Occipital lobe (tissue), 2 donors: Measurements from ENCODE around the gene ETV3L. TPM values are rescaled to one million over a fixed set of nuclear protein-coding genes. Genes with fewer than 3 reads are reported as not detected.

Source experiments
- DNase-seq: peaks from one replicate; lab custom pipeline; 2025; lab: John Stamatoyannopoulos, UW
- total RNA-seq: library from RNA; depleted of rRNA; stranded (reverse); fragments of >200 nt; gene quantifications from one replicate; pipeline ENCODE4 v1.2.3, GENCODE V29; 2014

The ETV3L gene
- total RNA-seq, 1 donor from 2014 or later, result not detected

- DNase-seq, result no peak
Measured at GRCh38 chr1:157132111-157132510, 32.5 kb upstream of the ETV3L start.

GRCh38 chr1:157131281-157131680 is 31.7 kb upstream of the ETV3L start:
- no peak for DNase-seq

DNA sequence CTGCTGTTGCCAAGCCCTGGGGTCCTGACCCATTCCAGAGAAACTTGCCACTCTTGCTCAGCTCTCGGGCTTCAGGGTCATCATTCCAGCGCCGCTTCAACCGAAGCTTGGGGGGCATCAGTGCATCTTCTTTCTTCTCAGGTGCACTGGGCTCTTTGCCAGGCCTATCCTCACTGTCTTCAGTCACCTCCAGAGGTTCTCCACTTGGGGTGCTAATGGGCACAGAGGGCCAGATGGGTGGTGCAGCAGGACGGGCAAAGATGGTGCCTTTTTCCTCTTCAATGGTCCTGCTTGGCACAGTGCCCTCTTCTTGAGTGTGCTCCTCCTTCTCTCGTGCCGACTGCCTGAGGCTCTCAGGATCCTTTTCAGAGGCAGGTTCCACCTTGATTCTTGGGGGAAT is 25.2 kb upstream of the ETV3L start:
- DNase-seq, result no peak

DNA sequence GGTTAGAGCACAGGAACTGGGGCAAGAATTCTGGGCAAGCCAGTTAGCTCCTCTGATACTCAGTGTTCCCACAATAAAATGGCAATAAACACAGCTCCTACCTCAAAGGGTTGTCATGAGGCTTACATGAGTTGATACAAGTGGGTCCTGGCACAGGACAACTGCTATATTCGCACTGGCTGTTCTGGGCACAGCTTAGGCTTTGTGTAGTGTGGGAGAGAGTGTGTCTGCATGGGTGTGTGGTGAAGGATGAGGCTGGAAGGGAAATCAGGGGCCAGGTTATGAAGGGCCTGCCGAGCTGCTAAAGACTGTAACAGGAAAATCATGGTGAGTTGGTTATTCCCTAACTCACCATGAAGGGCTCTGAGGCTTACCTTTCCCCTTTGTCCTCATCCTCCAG is 19.8 kb upstream of the ETV3L start:
- DNase-seq, result no peak

GRCh38 chr1:157119008-157119407 is 19.4 kb upstream of the ETV3L start:
- DNase-seq, result no peak

DNA sequence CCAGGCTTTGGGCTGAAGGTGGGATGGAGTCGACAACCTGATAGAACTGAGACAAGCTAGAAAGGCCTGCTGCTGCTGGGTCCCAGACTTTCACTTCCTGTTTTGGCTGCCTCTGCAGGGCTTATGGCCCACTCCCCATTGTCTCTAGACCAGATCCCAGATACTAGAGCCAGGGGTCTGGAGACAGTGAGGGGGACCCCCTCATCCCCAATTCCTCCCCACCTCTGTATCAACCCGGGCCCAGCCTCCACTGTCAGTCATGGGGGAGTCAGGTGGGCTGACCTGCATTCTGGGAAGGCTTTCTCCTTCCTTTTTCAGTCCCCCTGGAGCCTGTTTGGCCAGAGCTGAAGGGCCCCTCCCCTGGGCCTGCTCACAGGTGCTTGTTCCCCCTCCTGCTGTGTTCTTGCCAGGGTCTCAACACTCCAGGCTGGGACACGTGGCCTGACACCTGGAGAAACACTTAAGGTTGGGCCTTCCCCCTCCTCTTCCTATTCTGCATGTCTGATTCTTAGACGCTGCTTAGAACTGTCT is 18.0 kb upstream of the ETV3L start:
- DNase-seq, result no peak

- no peak for DNase-seq
Measured at GRCh38 chr1:157116737-157117103, 17.1 kb upstream of the ETV3L start.

DNA sequence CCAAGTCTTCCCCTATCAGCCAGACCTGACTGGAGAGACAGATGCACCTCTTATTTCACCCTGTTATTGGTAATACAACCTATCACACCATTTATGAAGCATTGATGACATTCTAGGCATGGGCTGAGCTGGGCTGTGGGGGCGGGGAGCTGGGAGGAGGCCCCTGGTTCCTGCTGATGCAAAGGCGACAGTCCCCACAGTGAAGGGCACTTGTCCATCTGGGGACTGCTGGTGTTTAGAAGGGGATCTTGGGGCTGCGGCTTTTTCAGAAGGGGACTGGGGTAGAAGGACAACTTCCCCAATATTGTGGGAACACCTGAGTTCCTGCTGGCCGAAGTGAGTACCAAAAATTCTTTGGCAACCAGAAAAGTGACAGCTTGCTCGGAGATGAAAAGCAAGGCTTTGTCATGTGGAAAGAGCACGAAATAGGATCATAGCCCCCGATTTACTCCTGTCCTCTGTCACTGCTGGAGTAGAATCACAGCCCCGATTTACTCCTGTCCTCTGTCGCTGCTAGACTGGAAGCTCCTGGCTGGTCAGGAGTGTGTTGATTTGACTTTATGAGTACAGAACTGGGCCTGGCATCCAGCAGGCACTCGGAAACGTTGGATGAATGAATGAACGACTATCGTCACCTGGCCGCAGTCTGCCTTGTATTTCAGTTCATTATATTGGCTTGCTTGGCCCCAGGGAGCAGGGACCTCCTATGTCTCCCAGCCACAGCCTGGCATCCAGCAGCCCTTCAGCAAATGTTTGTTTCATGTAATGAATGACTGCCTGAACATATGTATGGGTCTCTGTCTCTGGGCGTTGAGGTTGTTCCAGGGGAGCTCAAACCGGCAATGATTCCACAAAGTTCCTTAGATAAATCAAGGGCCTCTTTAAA is 16.5 kb upstream of the ETV3L start:
- no peak for DNase-seq

GRCh38 chr1:157115429-157115838 is 15.8 kb upstream of the ETV3L start:
- no peak for DNase-seq

DNA sequence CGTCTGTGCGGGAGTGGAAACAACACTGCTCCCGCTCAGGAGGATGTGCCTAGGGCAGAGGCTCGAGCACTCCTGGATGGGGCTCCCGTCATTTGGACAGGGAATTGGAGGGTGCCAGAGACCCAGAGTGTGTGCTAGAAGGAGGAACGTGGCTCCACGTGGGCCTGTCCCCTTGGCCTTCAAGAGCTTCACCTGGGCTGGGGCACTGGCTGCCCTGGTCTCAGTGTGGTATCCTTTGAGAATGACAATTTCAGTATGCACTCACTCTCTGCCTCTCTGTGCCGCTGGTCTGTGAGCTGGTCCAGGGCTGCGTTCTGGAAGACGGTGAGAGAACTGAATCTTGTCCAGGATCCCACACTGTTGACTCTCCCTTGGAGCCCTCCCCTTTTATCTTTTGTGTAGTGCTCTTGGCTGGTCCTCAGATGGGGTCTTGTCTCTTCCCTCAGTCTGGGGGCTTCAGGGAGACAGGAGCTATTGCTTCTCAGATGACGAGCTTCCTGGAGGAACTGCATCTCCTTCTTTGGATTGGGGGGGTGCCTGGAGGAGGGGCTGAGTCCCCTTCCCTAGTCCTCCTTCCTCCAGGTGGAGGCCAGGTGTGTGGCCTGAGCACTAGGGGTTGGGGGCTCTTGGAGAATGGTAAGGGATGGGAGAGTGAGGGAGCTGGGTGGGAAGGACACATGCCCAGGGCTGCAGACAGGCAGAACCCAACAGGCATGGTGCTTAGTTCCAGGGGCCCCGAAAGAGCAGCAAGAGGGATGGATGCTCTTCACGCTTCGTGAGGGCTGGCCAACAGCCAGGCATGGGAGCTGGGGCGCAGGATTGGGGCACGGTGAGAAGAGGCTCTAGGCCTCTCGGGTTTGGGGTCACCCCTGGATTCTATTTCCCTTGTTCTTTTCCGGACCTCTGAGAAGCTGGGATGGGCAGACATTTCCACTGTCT is 14.8 kb upstream of the ETV3L start:
- no peak for DNase-seq

DNA sequence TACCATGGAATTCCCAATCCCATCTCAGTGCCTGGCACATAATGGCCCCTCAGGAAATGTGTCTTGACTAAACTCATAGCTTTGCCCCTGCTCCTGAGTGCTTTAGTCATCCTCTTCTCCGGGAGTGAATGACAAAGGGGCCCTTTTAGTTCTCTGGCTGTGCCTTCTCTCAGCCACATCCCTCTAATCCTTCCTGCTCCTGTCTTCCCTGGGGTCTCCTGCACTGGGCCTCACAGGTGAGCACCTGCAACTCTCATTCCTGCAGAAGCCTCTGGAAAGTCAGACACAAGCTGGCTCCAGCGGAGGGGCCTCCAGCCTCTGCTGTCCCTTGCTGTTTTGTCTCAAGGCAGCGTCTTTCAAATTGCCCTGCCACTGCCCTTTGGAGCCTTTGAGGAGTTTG is 14.0 kb upstream of the ETV3L start:
- DNase-seq, result no peak

GRCh38 chr1:157113106-157113505 is 13.5 kb upstream of the ETV3L start:
- DNase-seq, result no peak

- DNase-seq, result no peak
Measured at GRCh38 chr1:157112186-157112867, 12.7 kb upstream of the ETV3L start.

GRCh38 chr1:157111396-157112165 is 12.0 kb upstream of the ETV3L start:
- no peak for DNase-seq

DNA sequence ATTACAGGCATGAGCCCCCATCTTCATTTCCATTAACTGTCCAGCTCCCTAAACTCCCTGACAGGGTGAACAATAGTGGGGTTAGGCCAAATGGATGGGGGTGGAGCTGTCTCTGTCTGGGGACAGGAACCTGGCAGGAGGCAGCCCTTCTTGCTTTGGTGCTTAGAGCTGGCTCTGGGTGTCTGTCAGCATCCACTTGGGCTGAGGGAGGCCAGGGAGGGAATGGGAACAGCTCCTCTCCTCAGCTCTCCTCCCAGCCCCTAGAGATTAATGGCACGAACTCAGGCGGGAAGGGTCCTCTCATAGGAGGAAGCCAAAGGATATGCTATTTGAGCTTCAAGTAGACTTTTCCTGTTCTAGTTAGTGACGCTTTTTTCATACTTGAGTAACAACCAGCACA is 11.1 kb upstream of the ETV3L start:
- DNase-seq, result no peak

GRCh38 chr1:157110003-157110402 is 10.4 kb upstream of the ETV3L start:
- DNase-seq, result no peak

DNA sequence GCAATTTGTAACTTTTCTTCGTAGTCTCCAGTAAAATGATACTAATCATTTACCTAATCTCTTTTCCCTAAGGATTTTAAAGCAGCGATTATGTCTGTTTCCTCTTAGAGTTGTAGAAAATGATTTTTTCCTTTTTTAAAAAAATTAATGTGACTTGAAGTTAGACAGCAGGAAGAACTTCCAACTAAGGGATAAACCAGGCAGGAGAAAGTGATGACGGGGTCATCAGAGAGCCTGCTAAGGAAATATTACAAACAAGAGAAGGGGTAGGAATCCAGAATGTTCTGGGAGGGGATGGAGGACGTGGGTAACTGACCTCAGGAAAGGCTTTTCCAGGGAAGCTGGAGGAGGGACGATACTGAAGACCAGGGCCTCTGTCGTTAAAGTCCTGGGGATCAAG is 8.8 kb upstream of the ETV3L start:
- no peak for DNase-seq

- no peak for DNase-seq
Measured at GRCh38 chr1:157107702-157108101, 8.1 kb upstream of the ETV3L start.

DNA sequence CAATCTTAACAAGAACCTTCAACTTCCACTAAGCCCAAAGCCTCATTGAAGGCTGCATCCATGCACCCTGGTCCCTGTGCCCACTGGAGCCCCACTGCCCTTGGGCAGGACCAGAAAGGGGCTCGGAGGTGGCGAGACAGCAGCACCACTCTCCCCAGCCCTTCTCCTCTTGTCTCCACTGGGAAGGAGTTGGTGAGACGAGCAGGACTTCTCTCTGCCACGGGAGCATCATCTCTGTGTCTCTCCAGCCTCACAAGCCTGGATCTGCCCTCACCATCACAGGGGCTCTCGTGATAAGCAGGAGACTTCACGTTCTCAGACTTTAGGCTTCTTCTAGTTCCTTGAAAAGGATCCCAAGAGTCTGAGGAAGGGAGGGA is 7.2 kb upstream of the ETV3L start:
- no peak for DNase-seq

GRCh38 chr1:157105988-157106812 is 6.6 kb upstream of the ETV3L start:
- no peak for DNase-seq
